NCI-H2227 treated with DMSO at 0.1 percent for 48 hours (cell line): Measurements from ENCODE around the gene ALOX15B.
"Not testable (repeated sequence)": the region's sequence is repeated elsewhere in the genome, so short reads cannot be mapped to it uniquely, and the experiment has no call there.

Experiments
- DNase-seq: peaks from one replicate; lab custom pipeline; 2025; lab: John Stamatoyannopoulos, UW

ALOX15B gene

DNA sequence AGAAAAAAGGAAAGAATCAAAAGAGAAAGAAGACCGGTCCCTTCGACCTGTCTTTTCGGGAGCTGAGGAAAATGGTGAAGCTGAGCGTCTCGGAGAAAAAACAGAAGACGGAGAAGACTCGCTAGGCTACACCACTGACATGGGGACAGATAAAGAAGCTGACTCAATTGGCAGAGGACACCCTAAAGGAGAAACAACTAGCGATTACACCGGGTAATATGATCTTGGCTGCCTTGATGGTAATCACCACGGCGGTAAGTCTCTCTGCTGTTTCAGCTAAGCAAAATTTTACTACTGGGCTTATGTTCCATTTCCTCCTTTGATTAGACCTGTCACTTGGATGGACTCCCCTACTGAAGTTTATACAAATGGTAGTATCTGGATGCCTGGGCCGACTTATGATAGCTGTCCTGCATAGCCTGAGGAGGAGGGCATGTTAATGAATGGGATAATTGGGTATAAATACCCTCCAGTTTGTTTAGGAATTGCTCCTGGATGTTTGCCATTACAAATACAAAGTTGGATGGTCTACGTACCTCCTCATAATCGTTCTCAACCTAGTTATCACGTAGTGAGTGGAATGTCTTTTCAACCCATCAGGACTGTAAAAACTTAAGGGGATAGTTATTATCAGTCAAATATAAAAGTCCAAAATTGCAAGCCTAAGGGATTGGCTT lies 24.1 kb downstream of the ALOX15B start:
- DNase-seq, result no peak

DNA sequence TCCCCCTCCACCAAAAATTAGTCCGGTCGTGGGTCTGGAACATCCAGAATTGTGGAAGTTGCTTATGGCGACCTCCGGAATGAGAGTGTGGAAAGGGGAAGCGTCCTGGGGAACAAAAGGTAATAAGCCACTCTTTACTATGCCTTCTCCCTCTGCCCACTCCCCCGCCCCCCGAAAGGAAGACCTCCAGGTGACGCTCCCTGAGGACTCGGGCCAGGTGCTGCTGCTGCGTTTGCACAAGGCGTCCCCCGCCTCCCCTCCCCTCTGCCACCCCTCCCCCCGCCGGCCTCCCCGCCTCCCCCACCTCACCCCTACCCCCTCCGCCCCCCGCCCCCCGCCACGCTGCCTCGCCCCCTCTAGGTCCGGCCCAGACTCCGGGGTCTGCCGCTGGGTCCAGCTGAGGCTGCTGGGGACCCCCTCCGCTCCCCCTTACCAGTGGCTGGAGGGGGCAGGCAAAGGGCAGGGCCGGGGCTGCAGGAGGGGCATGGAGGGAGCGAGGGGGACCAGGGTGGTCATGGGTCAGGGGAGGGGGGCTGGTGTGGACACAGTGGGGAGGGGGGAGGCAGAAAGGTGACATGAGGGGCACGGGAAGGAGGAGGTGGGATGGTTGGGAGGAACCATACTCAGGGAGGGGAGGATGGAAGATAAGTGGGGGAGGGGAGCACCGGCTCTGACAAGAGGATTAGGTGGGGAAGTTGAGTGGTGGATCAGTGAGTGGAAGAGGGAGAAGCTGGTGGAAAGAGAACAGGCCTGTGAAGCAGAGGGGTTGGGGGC lies 25.1 kb downstream of the ALOX15B start:
- no peak for DNase-seq

DNA sequence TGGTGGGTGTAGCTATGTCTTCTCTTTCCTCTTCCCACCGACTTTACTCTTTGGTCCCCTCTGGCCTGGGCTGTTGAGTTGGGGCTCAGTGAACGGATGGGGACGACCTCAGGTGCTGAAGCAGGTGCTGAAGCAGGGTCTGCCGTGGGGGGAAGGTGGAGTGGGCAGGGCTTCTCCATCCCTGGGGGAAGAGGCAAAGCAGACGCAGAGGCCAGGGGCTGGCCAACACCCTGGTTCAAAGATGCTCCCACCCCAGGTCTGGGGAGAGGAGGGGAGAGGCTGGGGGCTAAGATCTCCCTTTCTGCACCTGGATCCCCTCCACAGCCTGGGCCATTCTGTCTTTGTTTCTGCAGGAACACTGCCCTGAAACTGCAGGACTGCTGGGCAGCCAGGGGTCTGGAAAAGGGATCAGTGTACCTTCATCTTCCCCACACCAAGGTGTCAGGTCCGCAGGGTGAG lies 25.7 kb downstream of the ALOX15B start:
- no peak for DNase-seq

DNA sequence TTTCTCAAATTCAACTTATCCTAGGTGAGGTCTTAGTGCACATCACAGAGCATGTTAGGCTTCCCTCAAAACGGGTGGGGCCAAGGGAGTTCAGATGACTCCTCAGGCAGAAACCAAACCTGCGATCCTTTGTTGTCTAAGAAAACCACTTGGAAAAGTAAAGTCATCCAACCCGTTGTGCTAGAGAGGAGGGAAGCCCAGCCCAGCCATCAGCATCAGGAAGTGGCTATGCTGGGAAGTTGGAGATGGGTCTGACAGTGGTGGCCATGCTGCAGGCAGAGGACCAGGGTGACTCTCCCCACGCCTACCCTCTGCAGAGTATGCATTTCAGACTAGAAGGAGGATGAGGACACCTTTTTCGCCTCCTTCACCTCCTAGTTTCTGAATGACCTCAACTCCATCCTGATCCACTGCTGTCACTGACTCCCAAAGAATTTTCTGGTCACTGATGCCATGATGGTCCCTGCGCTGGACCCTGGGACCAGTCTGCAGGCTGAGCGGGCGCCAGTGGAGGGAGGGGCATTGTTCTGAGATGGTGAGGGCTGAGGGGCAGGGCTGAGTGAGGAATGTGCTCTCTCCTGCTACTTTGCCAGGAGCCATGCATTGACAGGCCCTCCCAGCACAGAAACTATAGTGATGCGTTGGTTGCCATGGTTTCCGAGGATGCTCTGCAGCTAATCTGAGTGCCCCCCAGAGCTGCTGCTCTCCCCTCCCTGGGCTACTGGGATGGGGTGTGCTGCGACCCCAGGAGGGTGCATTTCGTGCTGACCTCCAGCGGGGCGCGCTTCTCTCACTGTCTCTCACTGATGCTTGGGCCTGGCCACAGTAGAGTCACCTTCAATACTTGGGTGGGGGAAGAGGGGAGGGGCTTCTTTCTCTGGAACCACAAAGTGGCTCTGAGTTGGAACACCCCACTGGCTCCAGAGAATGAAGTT lies 28.2 kb downstream of the ALOX15B start:
- DNase-seq, result no peak

DNA sequence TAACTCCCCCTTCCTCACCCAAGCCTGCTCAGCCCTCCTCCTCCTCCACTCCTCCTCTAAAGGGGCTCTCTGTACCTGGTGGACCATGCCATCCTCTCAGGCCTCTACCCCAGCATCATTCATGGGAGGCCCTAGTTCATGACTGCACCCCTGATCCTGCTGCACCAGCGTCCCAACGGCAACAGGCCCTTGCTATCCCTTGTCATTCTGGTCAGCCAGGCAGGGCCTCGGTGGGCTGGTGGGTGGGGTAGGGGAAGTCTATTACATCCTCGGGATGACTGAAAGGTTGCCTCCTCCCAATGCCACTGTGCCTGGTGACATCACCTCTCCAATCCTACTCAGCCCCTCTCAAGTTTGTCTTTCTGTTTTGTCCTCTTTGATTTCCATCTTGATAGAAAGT lies 28.9 kb downstream of the ALOX15B start:
- DNase-seq, result no peak

GRCh38 chr17:8068736-8069586 lies 30.1 kb downstream of the ALOX15B start:
- no peak for DNase-seq

GRCh38 chr17:8069587-8069860 lies 30.7 kb downstream of the ALOX15B start:
- no peak for DNase-seq

- no peak for DNase-seq
Observed at GRCh38 chr17:8071496-8071895, 32.6 kb downstream of the ALOX15B start.

DNA sequence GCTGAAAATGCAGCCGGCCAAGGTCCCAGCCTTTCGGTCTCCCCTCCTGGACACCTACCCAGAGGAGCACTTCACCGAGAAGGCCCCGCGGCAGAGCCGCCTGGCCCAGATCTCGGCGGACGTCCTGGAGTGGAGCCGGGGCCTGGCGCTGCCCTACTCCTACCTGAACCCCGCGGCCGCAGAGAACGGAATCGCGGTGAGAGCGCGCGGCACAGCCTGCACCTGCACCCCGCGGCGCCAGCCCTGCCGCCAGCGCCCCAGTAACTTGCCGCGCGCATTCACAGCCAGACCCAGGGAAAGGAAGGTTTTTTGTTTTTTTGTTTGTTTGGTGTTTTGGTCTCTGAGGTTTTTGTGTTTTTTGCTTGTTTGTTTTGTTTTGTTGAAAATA lies 33.5 kb downstream of the ALOX15B start:
- DNase-seq, result no peak

DNA sequence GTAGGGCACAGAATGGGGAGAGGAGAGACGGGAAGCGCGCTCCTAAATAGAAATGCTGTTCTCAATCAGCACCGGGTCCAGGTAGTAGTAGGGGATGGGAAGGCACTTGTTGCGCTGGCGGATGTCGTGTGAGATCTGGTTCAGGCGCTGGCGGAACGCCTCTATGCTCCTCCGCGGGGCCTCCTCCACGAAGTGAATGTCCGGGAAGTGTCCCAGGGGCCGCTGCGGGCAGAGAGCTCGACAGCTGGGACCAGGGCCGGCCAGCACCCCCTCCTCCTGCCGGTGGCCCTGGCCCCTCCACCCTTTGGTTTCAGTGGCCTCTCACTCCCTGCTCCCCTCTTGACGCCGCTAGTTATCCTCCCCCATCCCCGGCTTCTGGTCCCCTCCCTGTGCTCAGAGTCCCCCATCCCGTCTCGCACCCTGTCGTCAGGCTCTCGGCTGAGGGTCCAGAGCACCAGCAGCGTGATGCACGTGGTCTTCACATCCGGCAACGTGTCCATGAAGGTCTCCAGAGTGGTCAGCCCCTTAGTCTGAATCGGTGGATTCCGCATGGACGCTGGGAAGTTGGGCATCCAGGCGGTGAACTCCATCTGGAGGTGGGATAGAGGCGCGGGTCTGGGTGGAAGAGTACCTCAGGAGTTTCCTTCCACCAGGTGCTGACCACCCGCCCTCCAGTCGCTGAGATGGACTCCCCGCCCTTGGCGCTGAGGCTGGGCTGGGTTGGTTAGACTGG lies 34.0 kb downstream of the ALOX15B start:
- DNase-seq, result no peak

GRCh38 chr17:8073627-8074484 lies 35.0 kb downstream of the ALOX15B start:
- peak; percentile 25 for DNase-seq

- no peak for DNase-seq
Observed at GRCh38 chr17:8074554-8074953, 35.7 kb downstream of the ALOX15B start.

DNA sequence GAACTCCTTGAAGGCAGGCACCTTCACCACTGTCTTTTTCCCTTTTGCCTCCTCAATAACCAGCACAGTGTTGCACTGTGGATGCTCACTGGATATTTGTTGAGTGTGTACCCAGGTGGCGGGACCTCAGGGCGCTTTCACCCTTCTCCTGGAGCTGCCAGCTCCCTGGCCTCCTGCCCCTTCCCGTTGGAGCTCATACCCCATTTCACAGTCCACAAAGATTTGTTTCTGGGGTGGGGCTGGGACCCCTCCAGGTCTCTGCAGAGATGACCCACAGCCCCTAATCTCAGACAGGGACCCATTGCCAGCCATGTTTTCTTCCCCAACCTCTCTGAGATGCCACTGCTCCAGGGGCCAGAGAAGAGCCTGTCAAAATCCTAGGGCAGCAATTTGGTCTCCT lies 36.2 kb downstream of the ALOX15B start:
- no peak for DNase-seq

DNA sequence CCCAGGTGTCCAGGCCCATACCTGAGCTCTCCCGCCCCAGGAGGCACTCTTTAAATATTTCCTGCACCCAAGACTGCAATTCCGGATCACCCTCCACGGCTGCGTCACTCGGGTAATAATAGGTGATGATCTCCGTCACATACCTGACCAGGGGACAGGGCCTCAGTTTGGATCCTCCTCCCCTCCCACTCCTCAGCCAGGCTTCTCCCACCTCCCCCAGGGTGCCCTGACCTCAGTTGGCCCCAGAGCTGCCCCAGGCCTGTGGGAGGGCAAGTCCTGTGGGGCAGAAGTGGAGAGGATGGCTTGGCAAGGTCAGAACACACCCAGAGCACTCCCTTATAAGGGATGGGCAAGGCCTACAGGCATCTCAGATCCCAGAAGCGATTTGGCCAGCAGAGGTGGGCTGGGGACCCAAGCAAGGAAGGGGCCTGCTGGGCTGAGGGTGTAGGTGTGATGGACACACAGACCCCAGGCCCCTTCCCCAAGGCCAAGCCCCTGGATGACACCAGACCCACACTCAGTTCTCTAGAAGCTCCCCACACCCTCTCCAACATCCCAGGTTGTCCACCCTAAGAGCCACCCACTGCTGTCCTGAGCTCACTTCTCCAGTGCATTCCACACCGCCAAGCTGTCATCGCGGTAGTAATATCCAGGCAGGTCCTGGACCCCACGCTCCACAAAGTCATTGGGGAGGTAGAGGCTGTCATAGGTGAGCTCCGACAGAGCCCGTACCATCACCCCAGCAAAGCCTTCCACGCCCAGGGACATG lies 36.9 kb downstream of the ALOX15B start:
- no peak for DNase-seq

GRCh38 chr17:8076502-8077266 lies 37.8 kb downstream of the ALOX15B start:
- DNase-seq, result no peak

DNA sequence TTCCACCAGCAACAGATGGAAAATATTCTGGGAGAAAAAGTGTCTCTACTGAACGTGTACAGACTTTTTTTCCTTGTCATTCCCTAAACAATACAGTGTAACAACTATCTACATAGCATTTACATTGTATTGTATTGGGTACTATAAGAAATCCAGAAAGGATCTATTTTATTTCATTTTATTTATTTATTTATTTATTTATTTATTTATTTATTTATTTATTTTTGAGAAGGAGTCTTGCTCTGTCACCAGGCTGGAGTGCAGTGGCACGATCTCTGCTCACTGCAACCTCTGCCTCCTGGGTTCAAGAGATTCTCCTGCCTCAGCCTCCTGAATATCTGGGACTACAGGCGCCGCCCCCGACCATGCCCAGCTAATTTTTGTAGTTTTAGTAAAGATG lies 39.1 kb downstream of the ALOX15B start:
- not testable (repeated sequence) for DNase-seq

- DNase-seq, result peak; percentile 69
Observed at GRCh38 chr17:8079291-8080207, 40.7 kb downstream of the ALOX15B start.
